BJ (cell line): Measurements from ENCODE around the gene CLSTN2. TPM values are rescaled to one million over a fixed set of nuclear protein-coding genes. Genes with fewer than 3 reads are reported as not detected.

Experiments
- CTCF ChIA-PET: fragments of 350-600 bp; formaldehyde crosslinking; extraction: SDS; loops from one replicate; lab custom pipeline; 2021; ENCODE audit warnings: antibody characterized with exemption, inconsistent platforms; lab: Yijun Ruan, JAX
- POLR2A ChIA-PET: fragments of 300-600 bp; sonication (Branson Sonifier 250); formaldehyde crosslinking; extraction: SDS; loops from one replicate; lab custom pipeline; 2021; ENCODE audit warnings: antibody characterized with exemption; lab: Charles Lee
- DNase-seq: peaks from one replicate; pipeline ENCODE4 v3.0.0-alpha.2; 2011; ENCODE audit warnings: low read depth
- H3K27me3 ChIP-seq: 2 replicates; pipeline ENCODE4 v1.6.0; 2011; ENCODE audit warnings: low read length; ENCODE audit not compliant: control insufficient read depth, insufficient read depth
- H3K36me3 ChIP-seq: 2 replicates; pipeline ENCODE4 v1.5.1; 2011; ENCODE audit warnings: low read length; ENCODE audit not compliant: control insufficient read depth, insufficient read depth
- H3K4me3 ChIP-seq: 2 replicates; pipeline ENCODE4 v1.5.1; 2011; ENCODE audit warnings: low read depth, mild to moderate bottlenecking, control low read depth, low read length
- CTCF ChIP-seq: IDR thresholded peaks from 2 replicates; pipeline ENCODE4 v1.5.1; 2011; ENCODE audit warnings: low read depth, mild to moderate bottlenecking, control low read depth, inconsistent platforms, low read length, moderate library complexity; ENCODE audit not compliant: insufficient read depth
- polyA plus RNA-seq: library from polyadenylated mRNA; depleted of rRNA; stranded (reverse); fragments of >200 nt; gene quantifications from 2 replicates; pipeline ENCODE4 v1.2.3, GENCODE V29; 2011

CLSTN2 gene
- polyA plus RNA-seq, 1 experiment: 1.8 TPM

DNA sequence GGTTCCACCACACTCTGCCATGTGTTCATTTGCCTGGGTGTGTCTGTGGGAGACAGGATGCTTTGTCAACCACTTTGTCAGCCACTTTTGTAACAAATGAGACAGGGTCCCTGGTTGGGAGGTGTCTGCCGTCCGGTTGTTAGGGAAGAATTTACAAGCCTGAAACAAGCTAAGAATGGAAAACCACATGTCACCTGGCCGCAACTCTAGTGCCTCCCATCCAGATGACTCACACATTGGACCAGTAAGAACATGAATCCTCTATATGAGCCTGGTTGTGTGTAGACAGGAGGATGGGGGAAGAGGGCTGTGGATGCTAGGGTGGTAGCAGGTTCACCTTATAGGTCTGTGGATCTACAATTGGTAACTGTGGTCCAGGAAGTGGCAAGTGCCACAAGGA, 335.3 kb downstream of the CLSTN2 start:
- Histone ChIP-seq H3K36me3 (no peaks in the 10 kb centered on the region), H3K4me3 (no peak overlapping the region), H3K27me3 (no peaks in the 10 kb centered on the region)
- no peak for DNase-seq
- ChIA-PET CTCF (interaction anchor here (1.7 kb wide), 1 partner anchor 13 kb away, joined by 6 read pairs; no protein-coding TSS in a partner anchor), POLR2A (no interaction called here)
- TF ChIP-seq CTCF: no peak

DNA sequence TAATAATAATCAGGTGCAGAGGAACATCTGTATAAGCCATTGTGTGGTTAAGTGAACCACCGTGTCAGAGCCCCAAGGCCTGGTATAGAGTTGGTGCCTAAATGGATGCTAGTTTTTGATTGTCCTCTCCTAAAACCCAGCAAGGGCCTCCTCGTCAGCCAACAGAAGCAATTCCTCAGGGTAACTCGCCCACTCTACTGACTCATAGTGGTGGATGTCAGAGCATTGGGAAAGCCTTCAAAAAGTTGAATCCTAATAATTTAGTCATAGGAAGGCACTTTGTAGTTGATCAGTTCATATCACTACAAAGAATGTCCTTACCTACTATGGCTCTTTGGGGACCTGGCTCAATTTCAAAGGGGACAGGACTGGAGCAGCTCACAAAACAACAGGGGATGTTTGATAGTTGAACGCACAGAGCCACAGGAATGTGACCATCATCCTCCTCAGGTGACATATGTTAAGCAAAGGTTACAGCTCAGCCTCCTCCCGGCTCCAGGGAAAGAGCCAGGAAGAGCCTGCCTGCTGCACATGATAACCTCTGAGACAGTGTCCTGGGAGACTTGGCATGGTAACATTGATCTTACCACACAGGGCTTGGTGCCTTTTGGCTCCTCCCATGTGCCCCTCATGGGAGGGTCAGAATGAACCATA, 338.7 kb downstream of the CLSTN2 start:
- POLR2A ChIA-PET: no interaction called here
- DNase-seq: no peak

GRCh38 chr3:140274429-140274828, 339.4 kb downstream of the CLSTN2 start:
- no peak for TF ChIP-seq CTCF
- no peaks in the 10 kb centered on the region for H3K27me3 ChIP-seq
- no peaks in the 10 kb centered on the region for H3K36me3 ChIP-seq
- H3K4me3 ChIP-seq: no peak overlapping the region
- ChIA-PET CTCF (no interaction called here), POLR2A (no interaction called here)
- DNase-seq: no peak

More for the DNA sequence above, 338.7 kb downstream of the CLSTN2 start:
- TF ChIP-seq CTCF: no peak
- Histone ChIP-seq H3K4me3 (no peak overlapping the region), H3K27me3 (no peaks in the 10 kb centered on the region), H3K36me3 (no peaks in the 10 kb centered on the region)
- CTCF ChIA-PET: no interaction called here

DNA sequence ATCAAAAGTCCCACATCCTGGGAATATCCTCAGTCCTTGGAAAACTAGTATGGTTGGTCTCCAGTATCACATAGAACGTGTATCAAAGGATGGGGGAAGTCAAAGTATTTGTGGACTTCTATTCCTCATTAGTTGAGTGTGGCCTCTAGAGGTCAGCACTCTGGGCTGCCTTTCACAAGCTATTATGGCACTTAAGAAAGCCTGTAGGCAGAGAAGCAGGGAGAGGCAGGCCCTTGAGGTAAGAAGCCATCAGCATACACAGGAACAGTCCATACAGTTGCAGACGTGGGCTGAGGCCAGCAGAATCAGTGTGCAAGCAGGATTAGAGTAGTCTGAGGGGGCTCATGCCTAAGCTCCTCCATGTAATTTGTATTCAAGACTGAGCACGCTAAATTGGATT, 341.7 kb downstream of the CLSTN2 start:
- DNase-seq: no peak
- Histone ChIP-seq H3K27me3 (no peaks in the 10 kb centered on the region), H3K4me3 (no peak overlapping the region), H3K36me3 (no peaks in the 10 kb centered on the region)
- TF ChIP-seq CTCF: 0 out of 2 replicates have a peak, but pooled peaks have one; percentile 19
- POLR2A ChIA-PET: no interaction called here
- CTCF ChIA-PET: interaction anchor here (0.7 kb wide), 1 partner anchor 11 kb away, joined by 3 read pairs; no protein-coding TSS in a partner anchor

DNA sequence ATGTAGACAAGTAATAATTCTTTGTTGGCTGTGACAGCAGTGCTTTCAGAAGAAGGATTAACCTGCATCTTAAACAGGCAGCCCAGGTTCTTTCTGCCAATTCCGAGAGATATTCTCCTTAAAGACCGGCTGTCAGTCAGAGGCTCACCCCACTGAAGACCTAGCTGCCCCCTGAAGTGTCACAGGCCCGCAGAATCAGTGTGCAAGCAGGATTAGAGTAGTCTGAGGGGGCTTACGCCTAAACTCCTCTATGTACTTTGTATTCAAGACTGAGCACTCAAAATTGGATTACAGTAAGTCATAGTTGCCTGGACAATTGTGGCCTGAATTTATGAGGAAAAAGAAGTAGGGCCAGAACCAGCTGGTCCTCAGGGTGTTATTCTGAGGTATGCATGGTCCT, 342.9 kb downstream of the CLSTN2 start:
- Histone ChIP-seq H3K4me3 (no peak overlapping the region), H3K27me3 (no peaks in the 10 kb centered on the region), H3K36me3 (no peaks in the 10 kb centered on the region)
- no peak for DNase-seq
- CTCF ChIA-PET: interaction anchor here (0.5 kb wide), 1 partner anchor 786 kb away, joined by 3 read pairs; no protein-coding TSS in a partner anchor
- TF ChIP-seq CTCF: no peak
- POLR2A ChIA-PET: no interaction called here
